Measurements from ENCODE around the gene IGLL5.

IGLL5 gene

DNA sequence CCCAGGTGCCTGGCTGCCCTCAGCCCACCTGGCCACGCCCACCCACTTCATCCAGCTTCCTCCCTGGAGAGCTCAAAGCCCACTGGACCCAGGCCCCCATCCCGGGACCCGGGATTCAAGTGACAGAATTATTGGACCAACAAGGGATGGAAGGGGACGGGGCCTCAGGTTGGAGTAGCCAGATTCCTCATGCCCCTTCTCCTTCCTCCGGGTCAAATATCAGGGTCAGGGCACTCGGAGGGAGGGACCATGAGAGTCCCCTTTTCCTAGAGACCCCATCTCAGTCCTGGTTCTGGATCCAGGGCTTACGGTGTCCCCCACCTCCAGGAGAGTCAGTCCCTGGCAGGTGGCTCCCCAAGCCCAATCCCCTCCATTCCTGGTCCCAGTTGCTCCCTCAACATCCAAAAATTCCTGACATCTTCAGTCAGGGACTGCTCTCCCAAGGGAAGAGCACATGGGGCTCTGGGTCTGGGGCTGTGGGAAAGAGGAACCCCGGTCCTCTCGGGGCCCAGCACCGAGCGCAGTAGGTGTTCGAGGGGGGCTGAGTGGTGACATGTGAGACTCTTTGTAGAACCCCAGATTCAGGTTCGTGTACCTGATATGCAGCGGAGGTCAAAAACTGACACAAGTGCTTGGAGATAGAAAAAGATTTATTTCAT is 37.7 kb downstream of the IGLL5 start:
- in situ Hi-C loops (cut with MboI; ENCODE audit: low sequenced_read_pairs): no loop called here

DNA sequence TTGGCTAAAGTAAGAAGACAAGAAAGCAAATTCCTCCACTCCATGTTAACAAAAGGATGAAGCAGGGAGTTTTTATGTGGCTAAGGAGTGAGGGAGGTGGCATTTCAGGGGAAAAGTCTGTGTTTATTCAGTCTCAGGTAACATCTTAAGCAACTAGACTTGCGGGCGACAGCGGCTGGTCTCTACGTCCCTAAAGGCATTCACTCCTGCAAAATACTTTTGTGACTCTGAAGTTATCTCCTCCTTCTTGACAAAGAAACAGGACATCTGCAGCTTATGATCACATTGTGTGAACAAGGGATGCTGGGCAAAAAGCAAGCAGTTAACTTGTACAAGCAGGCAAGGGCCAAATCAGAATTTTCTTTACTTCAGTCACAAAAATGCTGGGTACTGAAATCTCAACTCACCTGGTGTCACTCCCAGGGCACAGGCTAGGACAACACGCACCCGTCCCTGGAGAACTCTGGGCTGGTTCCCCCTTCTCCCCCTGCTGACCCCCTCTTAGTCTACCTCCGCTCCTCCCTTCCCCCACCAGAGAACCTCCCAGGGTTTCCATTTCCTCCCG is 38.3 kb downstream of the IGLL5 start:
- in situ Hi-C loops (cut with MboI; ENCODE audit: low sequenced_read_pairs): no loop called here

DNA sequence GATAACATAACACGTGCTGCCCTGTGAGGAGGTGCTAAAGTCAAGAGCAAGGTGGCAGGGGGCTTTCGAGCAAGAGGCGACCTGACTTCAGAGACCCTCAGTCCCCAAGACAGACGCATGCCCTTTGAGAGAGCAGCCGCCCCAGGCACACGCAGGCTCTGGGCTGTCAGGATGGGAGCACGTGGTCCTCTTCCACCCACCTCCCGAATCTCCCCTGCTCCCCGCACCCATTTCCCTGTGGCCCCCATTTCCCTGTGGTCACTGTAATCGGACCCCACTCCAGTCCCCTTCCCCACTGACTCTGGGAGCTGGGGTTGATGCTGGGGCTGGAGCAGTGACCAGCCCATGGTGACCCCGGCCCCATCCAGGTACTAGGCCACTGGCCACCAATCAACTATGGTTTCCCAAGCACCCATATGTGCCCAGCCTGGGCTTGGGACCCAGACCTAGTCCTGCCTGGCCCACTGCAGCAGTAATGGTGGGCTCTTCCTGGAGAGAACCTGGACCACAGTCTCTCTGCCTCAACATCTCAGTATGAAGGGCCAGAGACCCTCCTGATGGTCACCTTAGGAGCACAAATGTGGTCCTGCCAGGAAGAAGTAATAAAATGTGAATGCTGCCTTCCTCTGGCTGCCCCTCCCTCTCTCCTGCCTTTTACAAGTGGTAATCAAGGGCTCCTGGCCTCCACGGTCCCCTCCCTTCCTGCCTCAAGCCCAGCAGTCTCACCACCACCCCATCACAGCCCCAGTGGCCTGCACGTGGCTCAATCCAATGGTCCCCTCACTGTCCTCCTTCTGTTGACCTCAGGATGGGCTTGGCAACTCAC is 39.0 kb downstream of the IGLL5 start:
- in situ Hi-C loops (cut with MboI; ENCODE audit: low sequenced_read_pairs): no loop called here

DNA sequence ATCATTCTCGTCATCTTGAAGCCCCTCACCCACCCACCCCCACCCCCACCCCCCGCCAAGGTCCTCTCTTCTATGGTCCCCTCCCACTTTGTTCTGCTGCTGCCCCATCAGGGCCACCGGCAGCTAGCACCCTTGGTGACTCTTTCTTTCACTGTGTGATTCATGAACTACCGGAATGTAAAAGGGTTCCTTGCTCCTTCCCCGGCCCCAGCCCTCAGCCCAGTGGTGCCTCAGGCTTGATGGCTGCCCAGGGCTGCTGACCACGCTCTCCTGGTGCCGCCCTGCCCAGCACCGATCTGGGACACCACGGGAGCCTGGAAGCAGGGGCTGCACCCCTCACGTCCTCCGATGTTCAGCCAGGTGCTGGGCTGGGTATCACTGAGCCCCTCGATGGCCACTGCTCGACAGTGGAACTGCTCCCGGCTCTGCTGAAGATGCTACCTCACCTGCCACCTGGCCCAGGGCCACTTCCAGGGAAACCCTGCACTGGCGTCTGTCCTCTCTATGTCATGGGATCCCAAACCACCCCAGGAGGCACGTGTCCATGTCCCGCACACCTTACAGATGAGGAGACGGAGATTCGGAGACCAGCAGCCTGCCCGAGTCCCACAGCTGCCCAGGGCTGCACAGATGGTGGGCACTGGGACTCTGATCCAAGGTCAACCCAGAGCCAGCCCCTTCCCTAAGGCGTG is 39.7 kb downstream of the IGLL5 start:
- in situ Hi-C loops (cut with MboI; ENCODE audit: low sequenced_read_pairs): no loop called here

DNA sequence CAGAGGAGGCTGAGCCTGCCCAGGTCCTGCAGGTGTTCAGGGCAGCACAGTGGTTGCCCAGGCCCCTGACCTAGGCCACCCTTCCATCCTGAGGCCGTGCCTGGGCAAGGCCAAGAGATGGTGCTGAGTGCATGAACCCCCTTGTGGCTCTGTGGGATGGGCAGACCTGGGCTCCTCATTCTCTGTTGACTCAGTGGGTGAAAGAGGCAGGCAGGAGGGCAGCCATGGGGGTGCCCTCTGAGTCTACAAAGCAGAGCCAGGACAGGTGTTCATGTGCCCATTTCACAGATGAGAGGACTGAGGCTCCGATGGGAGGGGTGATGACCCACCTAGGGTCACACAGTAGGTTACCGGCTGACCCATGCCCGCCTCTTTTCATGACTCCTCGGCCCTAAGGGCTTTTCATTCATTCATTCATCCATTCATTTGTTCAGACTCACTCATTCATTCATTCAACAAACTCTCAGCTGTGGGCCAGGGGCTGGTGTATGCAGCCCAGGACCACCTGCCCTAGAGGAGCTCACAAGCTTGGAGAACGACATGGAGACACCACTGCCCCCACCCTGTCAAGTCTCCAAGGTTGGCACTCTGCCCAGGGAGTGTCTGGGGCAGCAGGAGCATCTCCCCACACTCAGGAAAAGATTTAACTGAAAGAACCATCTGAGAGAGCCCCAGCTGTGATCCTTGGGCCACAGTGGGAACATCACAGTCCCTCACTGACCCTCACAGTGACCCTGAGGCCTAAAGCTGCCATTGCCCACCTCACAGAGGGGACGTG is 40.5 kb downstream of the IGLL5 start:
- in situ Hi-C loops (cut with MboI; ENCODE audit: low sequenced_read_pairs): no loop called here

DNA sequence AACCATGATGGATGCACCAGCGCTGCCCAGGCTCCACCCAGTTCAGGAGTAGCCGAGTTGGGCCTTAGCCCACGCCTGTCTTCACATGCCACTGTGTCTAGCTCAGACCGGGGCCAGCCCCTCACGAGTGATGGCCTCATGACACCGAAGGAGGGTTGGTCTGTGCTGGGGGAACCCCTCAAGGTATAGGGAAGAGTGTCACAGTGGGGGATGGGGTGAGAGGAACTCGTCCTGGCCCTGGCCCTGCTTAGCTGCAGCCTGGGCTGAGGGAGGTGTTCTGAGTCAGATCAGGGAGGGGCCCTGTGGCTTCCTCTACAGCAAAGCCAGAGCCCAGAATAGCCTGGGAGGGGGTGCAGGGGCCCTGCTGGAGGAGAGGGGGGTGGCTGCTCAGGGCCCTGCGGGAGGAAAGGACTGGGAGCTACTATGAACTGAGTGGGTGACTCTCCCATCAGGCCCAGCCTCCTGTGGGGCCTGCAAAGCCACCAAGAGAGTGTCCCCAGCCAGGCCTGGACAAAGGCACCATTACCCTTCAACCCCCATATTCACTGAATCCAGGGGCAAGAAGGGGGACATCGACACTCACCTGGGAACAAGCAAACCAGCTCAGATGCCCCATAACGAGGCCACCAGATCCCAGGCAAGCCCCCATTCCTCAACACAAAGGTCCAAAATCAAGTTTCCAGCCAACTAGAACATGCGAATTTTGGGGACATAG is 41.2 kb downstream of the IGLL5 start:
- in situ Hi-C loops (cut with MboI; ENCODE audit: low sequenced_read_pairs): no loop called here

DNA sequence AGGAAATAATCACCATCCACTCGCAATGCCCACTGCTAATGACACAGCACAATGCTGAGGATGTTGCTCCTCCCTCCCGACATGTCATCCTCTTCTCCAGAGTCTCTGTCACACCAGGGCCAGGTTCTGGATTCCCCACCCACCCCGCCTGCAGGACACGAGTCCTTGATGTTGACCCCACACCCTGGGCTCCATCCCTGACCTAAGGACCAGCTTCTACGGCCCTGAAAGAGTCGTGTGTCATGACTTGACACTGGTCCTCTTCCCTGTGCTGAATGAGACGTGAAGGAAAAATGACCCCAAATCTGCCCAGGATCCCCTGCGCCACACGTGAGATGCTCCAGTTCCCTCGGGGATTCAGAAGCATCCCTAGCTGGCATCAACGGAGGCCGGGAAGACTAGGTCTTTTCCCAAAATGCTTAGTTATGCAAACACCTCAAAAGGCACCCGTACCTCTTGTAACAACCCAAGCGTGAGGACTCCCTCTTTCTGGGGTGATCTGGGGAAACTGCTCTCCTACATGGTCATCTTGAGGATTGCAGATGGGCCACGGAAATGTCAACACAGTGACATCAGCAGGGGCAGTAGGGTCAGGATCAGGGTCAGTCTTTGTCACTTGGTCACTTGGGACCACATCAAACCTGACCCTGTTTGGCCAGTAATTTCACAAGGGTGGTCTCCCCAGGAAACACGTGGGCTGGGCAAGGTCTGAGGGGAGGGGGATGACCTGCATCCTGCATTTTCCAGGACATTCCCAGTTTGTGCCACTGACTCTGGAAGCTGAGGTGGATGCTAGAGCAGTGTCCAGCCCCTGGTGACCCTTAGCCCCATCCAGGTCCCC is 42.0 kb downstream of the IGLL5 start:
- in situ Hi-C loops (cut with MboI; ENCODE audit: low sequenced_read_pairs): no loop called here

DNA sequence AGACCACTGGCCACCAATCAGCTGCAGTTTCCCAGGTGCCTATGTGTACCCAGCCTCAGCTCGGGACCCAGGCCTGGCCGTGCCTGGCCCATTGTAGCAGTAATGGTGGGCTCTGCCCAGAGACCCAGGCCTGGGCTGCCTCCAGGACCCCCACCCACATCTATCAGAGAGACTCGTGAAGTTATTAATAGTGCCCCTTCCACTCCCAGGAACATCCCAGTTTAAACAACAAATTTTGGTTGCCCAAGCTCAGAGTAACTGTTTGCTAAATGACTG is 42.5 kb downstream of the IGLL5 start:
- in situ Hi-C loops (cut with MboI; ENCODE audit: low sequenced_read_pairs): no loop called here

DNA sequence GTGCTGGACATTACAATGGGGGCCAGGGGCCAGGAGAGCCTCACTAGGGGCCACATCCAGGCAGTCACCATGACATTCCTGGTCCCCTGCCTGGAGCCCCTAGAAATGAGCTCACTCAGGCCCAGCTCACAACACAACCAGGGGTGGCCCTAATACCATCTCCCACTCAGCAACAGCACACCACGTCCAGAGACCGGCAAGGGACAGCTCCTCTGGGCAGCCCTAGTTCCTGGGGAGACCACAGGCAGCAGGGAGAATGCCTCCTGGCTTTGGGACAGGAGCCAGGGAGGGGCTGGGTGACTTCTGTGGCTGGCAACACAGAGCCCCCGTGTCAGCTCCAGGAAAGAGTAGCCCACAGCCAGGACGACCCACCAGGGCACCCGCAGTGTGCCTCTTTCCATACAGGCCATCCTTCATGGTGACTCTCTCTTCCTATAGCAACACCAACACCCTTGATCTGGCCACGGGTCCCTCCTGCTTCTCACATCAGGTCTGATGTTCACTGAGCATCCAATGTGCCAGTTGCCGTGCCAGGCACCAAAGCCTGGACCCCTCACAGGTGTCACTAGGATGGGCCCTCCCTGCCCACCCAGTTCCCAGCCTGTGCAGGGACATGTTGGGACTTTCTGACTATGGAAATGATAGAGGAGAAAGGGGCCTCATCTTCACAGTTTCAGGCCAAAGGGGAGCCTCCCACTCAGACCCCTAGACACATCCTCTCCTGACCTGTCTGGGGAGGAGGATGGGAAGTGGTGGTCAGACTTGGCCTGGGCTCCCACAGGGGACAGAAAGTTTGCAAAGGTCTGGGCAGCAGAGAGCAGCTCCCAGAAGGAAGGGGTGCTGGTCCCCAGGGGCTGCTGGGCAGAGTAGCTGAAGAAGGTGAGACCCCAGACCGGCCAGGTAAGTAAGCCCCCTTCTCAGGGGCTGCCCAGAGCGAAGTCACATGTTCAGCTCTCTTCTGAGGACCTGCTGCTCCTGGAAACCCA is 43.2 kb downstream of the IGLL5 start:
- in situ Hi-C loops (cut with MboI; ENCODE audit: low sequenced_read_pairs): no loop called here

DNA sequence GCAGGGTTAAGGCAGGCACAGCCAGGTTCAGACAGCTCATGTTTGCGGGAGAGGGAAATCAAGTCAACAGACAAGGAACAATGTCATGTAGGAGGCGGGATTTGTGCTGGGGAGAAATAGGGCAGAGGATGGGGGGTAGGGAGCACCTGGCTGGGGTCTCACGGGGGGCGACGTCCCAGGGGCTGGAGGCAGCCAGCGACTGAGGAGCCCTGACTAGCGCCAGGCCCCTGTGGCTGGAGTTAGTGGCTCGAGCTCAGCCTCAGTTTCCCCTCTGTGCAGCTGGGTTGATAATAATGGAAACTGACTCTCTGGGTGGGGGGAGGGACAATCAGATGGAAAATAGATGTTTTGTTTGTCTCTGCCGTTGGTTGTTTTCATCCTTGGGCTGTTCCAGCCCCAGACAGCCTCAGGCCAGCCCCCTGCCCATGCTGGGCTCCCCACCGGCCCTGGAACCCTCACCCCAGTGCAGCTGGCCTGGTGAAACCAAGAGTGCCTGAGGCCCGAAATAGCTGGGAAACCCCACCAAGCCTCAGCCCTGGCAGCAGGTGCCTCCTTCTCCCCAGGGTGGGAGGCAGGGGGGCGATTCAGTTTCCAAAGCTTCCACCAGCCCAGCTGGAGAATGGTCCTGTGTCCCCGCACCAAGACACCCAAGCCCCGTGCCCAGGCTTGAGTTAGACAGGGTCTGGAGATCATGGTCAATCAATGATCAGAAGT is 44.1 kb downstream of the IGLL5 start:
- in situ Hi-C loops (cut with MboI; ENCODE audit: low sequenced_read_pairs): no loop called here

DNA sequence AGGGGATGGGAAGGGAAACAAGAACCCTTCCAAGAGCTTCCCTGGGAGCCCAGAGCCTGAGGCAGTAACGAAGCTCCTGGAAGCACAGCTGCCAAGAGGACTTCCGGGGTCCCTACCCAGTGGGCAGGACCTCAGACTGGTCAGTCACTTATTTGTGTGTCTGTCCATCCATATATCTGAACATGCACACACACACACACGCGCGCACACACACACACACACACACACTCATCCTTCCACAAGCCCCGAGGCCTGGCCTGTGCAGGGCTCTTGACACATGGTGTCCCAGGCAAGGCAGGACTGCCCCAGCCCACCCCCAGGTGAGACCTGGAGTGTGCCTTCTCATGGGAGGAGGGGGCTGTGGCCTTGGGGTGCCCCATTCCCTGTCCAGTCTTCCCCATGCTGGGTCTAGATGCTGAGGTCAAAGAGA is 44.9 kb downstream of the IGLL5 start:
- in situ Hi-C loops (cut with MboI; ENCODE audit: low sequenced_read_pairs): no loop called here

DNA sequence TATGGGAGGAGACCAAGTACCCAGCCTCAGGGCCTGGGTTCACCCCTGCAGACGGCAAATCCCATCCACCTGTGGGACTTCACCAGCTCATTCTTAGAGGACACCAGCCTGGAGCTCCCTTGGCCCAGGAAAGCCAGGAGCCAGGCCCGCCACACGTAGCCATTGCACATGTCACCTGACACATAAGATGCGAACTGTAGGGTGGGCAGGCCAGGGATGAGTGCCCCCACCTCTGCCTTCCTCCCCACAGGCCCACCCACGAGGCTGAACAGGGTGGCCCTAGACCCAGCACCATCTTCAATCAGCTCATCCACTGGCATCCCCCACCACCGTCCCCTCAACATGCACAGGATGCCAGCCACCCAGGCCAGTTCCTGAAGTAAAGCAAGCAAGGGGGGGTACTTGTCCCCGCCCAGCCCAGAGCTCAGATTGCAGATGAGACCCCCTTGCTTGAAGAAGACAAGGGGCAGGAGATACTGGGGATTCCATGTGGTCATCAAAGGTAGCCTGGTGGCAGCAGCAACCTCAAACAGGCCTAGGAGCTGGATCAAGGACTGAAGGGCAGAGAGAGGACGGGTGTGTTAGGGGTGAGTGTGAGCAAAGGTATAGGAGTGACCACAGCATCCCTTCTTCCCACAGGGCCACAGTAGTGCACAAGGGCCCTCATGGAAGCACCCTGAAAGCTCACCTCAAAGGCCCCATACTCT is 45.6 kb downstream of the IGLL5 start:
- in situ Hi-C loops (cut with MboI; ENCODE audit: low sequenced_read_pairs): no loop called here

DNA sequence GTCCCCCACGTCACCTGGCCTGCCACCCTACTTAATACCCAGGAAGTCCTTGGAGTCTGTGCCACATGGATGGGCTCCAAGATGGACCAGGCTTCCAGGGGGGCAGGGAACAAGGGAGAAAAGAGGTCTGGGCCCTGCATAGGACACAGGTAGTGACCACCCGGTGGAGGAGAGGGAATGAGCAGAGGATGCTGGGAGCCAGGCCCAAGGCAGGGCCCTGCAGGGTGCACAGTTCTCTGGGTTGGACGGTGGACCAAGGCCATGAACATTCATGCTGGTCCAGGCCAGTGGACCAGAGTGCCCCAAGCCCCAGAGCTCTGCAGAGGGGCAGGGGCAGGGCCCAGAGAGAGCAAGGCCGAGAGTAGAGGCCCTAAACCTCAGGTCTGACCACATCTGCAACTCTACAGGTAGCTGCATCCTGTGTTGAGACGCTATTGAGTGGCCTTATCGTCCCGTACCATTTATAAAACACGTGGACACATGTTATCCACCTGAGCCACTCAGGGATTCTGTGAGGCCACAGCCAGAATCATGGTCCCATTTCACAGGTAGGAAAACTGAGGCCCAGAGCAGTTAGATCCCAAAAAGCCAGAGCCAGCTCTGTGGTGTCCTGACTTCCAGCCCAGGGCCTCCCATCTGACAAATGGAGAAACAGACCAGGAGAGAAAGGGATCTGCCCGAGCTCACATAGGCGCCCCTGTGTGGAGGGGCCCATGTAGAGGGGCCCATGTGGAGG is 46.4 kb downstream of the IGLL5 start:
- in situ Hi-C loops (cut with MboI; ENCODE audit: low sequenced_read_pairs): no loop called here

DNA sequence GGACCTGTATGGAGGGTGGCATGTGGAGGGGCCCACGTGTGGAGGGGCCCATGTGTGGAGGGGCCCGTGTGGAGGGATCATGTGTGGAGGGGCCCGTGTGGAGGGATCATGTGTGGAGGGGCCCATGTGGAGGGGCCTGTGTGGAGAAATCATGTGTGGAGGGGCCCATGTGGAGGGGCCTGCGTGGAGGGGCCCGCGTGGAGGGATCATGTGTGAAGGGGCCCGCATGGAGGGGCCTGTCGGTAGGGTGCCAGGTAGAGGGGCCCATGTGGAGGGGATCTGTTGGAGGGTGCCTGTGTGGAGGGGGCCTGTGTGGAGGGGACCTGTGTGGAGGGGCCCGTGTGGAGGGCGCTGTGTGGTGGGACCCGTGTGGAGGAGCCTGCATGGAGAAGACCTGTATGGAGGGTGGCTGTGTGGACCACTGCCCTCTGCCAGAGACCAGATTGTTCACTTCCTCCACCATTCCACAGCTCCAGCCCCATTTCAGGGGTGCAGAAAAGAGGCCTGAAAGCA is 47.0 kb downstream of the IGLL5 start:
- in situ Hi-C loops (cut with MboI; ENCODE audit: low sequenced_read_pairs): no loop called here

DNA sequence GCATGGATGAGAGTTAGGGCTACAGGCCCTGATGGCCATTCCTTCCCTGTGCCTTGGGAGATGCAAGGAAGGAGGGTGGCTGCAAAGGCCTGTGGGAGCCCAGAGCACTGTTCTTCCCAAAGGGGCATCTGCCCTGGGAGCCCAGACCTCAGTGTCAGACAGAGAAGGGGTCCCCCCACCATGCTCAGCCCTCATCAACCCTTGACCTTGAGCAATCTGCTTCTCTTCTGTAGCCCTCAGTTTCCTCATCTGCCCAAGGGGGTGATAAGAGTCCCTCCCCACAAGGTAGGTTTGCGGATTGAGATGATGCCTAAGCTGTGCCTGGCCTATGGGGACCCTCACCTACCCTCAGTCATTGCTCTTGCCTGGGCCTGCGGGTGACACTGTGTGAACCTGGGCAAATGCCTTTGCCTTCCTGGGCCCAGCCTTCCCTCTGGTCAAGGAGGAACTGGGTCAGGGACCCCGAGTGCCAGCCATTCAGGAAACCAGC is 47.5 kb downstream of the IGLL5 start:
- in situ Hi-C loops (cut with MboI; ENCODE audit: low sequenced_read_pairs): no loop called here

DNA sequence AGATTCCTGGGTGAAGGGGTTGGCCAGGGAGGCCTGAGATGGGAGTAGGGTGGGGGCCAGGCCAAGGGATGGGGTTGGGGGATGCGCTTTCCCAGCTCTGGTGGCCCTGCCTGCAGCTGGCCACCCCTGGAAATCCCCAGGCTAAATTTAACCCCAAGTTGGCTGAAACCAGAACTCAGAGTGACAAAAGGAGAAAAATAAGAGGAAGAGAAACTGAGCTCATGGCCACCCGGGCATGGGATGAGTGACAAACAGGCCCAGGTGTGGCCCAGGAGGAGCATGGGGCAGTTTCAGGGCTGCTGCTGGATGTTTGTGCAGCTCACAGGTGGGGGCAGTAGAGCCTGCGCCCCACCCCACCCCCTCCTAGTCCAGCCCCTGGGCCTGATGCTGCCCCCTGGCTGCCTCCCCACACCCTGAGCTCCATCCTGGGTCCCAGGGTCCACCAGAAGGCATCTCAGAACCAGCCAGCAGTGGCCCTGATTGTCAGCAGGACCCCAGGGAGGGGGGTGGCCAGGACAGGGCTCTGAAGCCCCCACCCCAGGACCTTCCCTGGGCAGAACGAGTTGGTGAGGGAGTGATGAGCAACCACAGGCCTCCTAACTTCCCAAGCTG is 48.0 kb downstream of the IGLL5 start:
- in situ Hi-C loops (cut with MboI; ENCODE audit: low sequenced_read_pairs): no loop called here
